ENCODE results near the gene HOXA11. TPM values are rescaled to one million over a fixed set of nuclear protein-coding genes. Genes with fewer than 3 reads are reported as not detected.

HOXA11 gene
- total RNA-seq, 2 donors from 2014 or later = not detected

GRCh38 chr7:27139334-27140125, 45.5 kb downstream of the HOXA11 start:
- H3K27ac ChIP-seq = no peak overlapping the region
- no peak for DNase-seq (ENCODE audit: low spot score)
- H3K4me3 ChIP-seq = no peak overlapping the region
- no peak for TF ChIP-seq CTCF (IDR thresholded peaks at IDR 0.05)
- no peaks in the 10 kb centered on the region for H3K36me3 ChIP-seq
- peaks cover 42 to 65% of the 10 kb centered on the region in 2 donors for H3K27me3 ChIP-seq
- no peaks in the 10 kb centered on the region for H3K9me3 ChIP-seq
- peaks cover 0 to 31% of the 10 kb centered on the region in 2 donors for H3K4me1 ChIP-seq

- DNase-seq (ENCODE audit: low spot score) = no peak
- no peak overlapping the region for H3K4me3 ChIP-seq
- no peaks in the 10 kb centered on the region for H3K36me3 ChIP-seq
- no peak for TF ChIP-seq CTCF (IDR thresholded peaks at IDR 0.05)
- peaks cover 0 to 26% of the 10 kb centered on the region in 2 donors for H3K4me1 ChIP-seq
- no peaks in the 10 kb centered on the region for H3K9me3 ChIP-seq
- H3K27me3 ChIP-seq = peaks cover 41 to 59% of the 10 kb centered on the region in 2 donors
- H3K27ac ChIP-seq = no peak overlapping the region
These were observed 46.1 kb downstream of the HOXA11 start for GRCh38 chr7:27138985-27139333.

- peaks cover 0 to 21% of the 10 kb centered on the region in 2 donors for H3K4me1 ChIP-seq
- no peaks in the 10 kb centered on the region for H3K36me3 ChIP-seq
- TF ChIP-seq CTCF (IDR thresholded peaks at IDR 0.05) = no peak
- no peak overlapping the region for H3K4me3 ChIP-seq
- H3K27ac ChIP-seq = no peak overlapping the region
- no peak for DNase-seq (ENCODE audit: low spot score)
- peaks cover 41 to 58% of the 10 kb centered on the region in 2 donors for H3K27me3 ChIP-seq
- H3K9me3 ChIP-seq = no peaks in the 10 kb centered on the region
These were observed 46.6 kb downstream of the HOXA11 start for GRCh38 chr7:27138472-27138871.

- no peak for TF ChIP-seq CTCF (IDR thresholded peaks at IDR 0.05)
- no peaks in the 10 kb centered on the region for H3K36me3 ChIP-seq
- H3K27me3 ChIP-seq = peaks cover 36 to 55% of the 10 kb centered on the region in 2 donors
- no peaks in the 10 kb centered on the region for H3K9me3 ChIP-seq
- DNase-seq (ENCODE audit: low spot score) = no peak
- peaks cover 0 to 14% of the 10 kb centered on the region in 2 donors for H3K4me1 ChIP-seq
- no peak overlapping the region for H3K27ac ChIP-seq
- no peak overlapping the region for H3K4me3 ChIP-seq
These were observed 47.3 kb downstream of the HOXA11 start for GRCh38 chr7:27137640-27138315.

- H3K27ac ChIP-seq = no peak overlapping the region
- no peak overlapping the region for H3K4me3 ChIP-seq
- H3K4me1 ChIP-seq = peaks cover 0 to 12% of the 10 kb centered on the region in 2 donors
- no peak for TF ChIP-seq CTCF (IDR thresholded peaks at IDR 0.05)
- DNase-seq (ENCODE audit: low spot score) = no peak
- H3K36me3 ChIP-seq = no peaks in the 10 kb centered on the region
- no peaks in the 10 kb centered on the region for H3K9me3 ChIP-seq
- peaks cover 23 to 32% of the 10 kb centered on the region in 2 donors for H3K27me3 ChIP-seq
These were observed 50.6 kb downstream of the HOXA11 start for GRCh38 chr7:27134392-27134791.
